22Rv1 (cell line): ENCODE measurements around the gene TMEM183A.

Experiments used
- ZFX ChIP-seq: fragments of 450-650 bp; IDR thresholded peaks from 2 replicates; pipeline ENCODE4 v1.6.1; 2017; ENCODE audit warnings: antibody characterized with exemption, borderline replicate concordance
- TF ChIP-seq, protein P1 (sequence below): fragments of 450-650 bp; IDR thresholded peaks from 2 replicates; pipeline ENCODE4 v1.5.1; 2017; ENCODE audit warnings: mild to moderate bottlenecking

- TF ChIP-seq, protein P1, sequence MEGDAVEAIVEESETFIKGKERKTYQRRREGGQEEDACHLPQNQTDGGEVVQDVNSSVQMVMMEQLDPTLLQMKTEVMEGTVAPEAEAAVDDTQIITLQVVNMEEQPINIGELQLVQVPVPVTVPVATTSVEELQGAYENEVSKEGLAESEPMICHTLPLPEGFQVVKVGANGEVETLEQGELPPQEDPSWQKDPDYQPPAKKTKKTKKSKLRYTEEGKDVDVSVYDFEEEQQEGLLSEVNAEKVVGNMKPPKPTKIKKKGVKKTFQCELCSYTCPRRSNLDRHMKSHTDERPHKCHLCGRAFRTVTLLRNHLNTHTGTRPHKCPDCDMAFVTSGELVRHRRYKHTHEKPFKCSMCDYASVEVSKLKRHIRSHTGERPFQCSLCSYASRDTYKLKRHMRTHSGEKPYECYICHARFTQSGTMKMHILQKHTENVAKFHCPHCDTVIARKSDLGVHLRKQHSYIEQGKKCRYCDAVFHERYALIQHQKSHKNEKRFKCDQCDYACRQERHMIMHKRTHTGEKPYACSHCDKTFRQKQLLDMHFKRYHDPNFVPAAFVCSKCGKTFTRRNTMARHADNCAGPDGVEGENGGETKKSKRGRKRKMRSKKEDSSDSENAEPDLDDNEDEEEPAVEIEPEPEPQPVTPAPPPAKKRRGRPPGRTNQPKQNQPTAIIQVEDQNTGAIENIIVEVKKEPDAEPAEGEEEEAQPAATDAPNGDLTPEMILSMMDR, result no peak
- TF ChIP-seq ZFX, result no peak
Measured at GRCh38 chr1:203060115-203060514, 52.9 kb downstream of the TMEM183A start.
